Measurements from ENCODE around the gene POLR2J.

The POLR2J gene

DNA sequence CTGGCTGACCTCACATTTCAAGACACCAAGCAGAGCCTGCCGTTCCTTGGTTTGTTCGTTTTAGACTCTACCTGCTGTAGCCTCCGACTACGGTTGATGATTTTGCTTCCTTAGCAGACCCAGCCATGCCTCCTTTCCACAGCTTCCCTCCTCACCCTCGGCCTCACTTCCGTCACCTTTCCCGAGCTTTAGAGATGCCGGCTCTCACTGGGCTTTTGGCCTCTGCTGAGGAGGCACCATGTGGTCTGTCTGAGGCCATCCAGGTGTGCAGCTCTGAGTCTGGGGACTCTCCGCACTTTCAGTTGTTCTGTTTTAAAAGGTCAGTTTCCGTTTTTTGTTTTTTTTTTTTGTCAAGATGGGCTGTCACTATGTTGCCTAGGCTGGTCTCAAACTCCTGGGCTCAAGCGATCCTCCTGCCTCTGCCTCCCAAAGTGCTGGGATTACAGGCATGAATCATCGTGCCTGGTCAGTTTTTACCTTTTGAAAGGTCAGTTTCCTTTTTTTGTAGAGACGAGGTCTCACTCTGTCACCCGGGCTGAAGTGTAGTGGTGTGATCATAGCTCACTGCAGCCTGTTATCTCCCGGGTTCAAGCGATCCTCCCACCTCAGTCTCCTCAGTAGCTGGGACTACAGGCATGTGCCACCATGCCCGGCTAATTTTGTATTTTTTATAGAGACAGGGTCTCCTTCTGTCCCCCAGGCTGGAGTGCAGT lies 33.6 kb downstream of the POLR2J start:
- in situ Hi-C loops (cut with MboI; ENCODE audit: low sequenced_read_pairs): no loop called here

DNA sequence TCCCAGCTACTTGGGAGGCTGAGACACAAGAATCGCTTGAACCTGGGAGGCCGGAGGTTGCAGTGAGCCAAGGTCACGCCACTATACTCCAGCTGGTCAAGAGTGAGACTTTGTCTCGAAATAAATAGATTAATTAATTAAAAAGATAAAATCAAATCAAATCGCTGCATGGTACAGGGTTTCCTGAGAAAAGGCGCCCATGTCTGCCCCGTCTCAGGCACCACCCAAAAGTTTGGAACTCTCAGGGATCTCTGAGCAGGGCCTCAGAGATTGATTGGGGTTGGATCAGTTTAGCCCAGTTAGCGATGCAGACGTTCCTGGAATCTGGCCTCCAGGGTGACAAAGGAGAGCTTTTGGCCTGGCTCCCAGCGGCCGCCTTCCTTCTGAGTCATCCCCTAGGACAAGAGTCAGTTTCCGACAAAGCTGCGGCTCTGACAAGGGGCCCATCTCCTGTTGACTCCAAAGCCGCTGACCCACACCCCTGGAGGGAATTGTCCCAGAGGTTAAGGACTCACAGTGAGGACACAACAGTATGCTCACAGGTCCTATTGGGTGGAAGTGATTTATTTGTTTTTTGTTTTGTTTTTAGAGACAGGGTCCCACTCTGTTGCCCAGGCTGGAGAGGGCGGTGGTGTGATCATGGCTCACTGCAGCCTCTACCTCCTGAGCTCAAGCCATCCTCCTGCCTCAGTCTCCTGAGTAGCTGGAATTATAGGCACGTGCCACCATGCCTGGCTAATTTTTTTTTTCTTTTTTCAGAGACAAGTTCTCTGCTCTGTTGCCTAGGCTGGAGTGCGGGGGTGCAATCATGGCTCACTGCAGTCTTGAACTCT lies 38.5 kb downstream of the POLR2J start:
- in situ Hi-C loops (cut with MboI; ENCODE audit: low sequenced_read_pairs): no loop called here

DNA sequence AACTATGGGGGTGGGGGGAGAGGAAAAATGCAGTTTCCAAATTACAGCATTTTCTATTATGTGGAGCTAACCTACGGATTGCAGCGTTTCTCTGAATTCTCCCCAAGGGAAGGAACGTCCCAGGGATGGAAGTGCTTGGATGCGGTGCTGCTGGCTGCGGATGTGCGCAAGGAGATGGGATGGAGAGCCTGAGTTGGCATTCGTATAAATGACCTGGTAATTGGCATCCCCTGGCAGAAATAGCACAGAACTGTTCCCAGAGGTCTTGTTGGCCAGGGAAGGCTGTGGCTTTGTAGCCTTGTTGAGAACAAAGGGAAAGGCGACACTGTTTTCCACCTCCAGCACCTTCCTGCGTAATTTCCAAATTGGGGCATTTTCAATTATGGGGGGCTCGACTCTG lies 42.6 kb downstream of the POLR2J start:
- in situ Hi-C loops (cut with MboI; ENCODE audit: low sequenced_read_pairs): no loop called here

DNA sequence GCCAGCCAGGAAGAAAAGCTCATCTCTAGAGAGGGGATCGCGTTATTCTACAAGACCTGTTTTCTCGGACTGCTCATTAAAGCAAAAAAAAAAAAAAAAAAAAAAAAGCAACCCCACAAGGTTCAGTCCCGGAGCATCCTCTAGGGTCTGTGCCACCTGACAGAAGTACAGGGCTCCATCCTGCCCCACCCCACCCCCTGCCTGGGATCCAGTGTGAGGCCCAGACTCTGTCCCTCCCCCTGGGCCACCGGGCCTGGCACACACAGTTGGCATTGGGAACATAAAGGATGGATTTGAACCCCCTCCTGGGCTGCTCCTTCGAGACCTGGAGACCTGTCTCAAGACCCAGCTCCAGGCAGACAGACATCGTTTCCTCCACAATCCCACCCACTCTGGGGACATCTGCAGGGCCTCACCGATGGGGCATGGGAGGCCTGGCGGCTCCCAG lies 44.7 kb downstream of the POLR2J start:
- in situ Hi-C loops (cut with MboI; ENCODE audit: low sequenced_read_pairs): no loop called here

DNA sequence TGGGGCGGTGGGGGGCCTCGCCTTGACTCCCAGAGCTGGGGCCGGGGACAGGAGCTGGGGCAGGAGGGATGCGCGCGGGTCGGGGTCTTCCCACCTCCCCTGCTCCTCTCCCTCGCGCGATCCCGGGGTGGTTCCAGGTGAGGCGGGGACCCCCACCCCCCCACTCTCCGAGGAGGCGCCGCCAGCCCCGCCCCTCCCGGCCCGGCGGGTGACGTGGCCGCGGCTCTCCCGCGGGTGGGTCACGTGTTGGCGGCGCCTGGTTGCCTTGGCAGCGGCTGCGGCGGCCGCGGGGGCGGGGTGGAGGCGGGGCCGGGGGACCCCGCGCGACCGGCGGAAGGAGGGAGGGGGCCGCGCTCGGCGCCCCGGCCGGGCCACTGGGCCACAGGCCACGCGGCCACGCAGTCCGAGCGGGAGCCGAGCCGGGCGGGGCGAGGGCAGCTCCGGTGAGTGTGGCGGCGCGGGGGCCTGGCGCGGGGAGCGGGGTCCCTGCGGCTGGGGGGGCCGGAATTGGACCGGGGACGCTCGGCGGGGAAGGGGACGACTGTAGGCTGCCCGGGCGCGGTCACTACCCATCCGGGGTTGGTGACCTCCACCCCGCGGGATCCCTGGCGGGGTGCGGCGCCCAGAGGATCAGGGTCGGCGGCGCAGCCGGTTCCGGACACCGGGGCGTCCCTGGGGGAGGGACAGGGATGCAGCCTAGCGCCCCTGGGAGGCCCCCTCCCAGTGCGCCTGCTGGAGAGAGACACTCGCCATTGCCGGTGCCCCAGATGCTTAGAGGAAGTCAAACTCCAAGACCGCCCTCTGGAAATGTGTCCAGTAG lies 45.3 kb downstream of the POLR2J start, which contains the start of gene ORAI2:
Gene ORAI2 (plus strand): TSS at position 357 of the 820 bp plus-strand sequence. CDS start 5,382 bp downstream, outside the sequence.
- in situ Hi-C loops (cut with MboI; ENCODE audit: low sequenced_read_pairs): no loop called here

DNA sequence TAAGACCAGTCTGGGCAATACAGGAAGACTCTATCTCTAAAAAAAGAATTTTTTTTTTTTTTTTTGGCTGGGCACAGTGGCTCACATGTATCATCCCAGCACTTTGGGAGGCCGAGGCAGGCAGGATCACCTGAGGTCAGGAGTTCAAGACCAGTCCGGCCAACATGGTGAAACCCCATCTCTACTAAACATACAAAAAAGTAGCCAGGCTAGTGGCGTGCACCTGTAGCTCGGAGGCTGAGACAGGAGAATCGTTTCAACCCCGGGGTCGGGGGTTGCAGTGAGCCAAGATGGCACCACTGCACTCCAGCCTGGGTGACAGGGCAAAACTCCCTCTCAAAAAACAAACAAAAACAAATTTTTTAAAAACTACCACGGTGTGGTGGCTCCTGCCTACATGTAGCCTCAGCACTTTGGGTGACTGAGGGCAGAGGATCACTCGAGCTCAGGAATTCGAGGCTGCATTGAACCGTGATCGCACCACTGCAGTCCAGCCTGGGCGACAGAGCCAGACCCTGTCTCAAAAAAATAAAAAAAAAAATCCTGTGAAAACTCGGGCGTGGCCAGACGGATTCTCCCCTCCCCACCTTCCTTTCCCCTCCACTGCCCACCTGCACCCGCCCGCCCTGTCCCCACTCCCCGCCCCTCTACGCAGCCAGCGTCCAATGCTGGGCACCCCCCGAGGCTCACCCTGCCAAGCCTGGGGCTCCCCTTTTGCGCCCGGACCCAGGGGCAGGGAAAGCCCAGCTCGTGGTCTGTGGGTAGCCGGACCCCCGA lies 46.1 kb downstream of the POLR2J start:
- in situ Hi-C loops (cut with MboI; ENCODE audit: low sequenced_read_pairs): no loop called here

DNA sequence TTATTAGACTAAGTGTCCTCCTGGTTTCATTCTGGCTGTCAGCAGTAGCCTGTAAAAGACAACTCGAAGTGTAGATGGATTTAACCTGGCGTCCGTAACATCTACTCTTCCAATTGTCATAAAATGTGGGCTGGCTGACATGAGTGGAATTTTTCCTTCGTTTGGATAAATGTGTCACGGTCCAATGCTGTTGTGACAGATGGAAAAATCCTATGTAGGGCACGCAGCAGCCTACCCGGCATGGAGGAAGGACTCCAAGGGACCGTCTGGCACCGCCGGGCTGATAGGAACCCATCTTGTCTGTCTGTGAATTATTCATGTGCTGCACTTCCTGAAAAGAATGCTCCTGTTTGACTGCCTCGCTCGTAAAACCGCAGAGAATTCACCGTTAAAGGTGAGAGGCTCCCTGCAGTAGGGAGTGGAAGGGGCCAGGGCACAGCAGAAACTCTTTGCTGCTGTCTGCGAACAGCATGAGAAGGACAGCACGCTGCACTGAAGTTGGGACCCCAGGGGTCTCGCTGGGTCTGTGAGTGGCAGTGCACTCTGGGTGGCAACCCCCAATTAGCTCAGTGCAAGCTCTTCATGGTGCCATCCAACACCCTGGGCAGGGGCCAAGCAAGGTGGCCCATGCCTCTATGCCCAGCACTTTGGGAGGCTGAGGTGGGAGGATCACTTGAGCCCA lies 47.0 kb downstream of the POLR2J start:
- in situ Hi-C loops (cut with MboI; ENCODE audit: low sequenced_read_pairs): no loop called here

DNA sequence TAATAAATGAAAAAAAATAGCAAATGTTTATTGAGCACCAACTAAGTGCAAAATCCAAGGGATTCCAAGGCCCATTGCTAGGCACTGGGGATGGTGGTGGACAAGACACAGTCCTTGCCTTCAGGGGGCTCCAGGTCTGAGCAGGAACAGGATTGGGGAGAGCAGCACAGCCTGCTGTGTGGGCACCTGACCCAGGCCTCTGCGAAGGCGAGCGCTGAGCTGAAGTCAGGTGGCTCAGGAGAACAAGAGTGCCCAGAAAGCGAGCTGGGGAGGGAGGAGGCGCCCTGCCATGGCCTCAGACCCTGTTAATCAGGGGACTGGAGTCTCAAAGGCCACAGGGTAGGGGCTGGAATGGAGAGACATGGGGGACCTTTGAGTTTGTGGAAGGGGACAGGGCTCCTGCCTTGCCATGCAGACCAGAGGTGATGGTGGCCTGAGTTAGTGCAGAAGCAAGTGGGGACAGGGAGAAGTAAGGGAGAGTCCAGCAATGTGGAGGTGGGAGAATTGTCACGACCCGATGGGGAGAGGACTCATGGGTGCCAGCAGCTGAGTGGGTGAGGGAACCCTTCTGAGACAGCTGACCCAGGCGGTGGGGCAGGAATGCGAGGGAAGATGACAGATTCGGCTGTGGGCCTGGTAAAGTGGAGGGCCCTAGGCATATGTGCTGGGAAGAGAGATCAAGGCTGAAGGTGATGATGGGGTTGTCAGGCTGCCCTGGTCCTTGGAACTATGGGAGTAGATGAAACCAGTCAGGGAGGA lies 49.4 kb downstream of the POLR2J start:
- in situ Hi-C loops (cut with MboI; ENCODE audit: low sequenced_read_pairs): no loop called here

DNA sequence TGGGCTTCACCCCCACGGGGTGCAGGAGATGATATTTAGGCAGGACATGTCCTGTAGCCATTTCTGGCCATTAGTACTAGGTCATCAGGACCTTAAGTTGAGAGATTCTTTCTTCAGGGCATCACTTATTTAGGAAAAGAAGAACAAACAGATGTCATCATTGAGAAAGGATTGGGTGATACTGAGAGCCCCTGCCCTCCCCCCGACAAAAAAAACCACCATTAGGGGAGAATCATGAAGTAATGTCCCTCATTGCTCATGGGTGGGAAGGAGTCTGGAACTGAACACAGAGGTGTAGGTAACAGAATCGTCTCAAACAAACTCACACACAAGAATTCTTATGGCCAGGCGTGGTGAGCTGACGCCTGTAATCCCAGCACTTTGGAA lies 51.7 kb downstream of the POLR2J start:
- in situ Hi-C loops (cut with MboI; ENCODE audit: low sequenced_read_pairs): no loop called here

DNA sequence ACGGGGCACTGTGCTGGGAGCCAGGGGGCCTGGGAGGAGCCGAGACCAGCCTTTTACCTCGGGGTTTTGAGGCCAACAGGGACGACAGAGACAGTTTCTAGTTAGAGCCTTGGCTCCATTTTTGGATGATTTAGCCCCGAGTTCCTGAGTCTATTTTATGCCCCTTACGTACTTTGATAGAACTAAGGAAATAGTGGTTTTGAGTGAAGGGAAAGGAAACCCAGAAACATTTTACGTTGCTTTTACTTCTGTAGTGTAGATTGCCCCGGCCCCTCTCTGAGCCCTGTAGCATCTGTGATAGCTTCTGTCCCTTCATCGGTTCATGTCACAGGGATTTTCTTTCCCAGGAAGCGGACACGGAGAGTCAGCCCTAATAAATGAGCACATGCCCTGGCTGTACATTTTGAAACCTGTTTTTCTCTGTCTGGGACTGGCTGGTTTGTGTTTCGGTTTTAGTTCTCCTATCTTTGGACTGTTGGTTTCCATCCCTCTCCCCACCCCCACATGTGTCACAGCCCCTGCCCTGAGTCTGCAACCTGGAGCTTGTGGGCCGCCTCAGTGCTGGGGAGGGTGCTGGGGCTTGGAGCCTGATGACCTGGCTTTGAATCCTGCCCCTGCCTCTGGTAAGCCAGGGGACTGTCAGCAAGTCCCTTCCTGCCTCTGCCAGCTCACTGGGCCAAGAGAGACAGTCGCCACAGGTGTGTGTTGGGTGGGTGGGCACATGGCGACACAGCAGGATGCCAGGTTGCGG lies 52.3 kb downstream of the POLR2J start:
- in situ Hi-C loops (cut with MboI; ENCODE audit: low sequenced_read_pairs): no loop called here

DNA sequence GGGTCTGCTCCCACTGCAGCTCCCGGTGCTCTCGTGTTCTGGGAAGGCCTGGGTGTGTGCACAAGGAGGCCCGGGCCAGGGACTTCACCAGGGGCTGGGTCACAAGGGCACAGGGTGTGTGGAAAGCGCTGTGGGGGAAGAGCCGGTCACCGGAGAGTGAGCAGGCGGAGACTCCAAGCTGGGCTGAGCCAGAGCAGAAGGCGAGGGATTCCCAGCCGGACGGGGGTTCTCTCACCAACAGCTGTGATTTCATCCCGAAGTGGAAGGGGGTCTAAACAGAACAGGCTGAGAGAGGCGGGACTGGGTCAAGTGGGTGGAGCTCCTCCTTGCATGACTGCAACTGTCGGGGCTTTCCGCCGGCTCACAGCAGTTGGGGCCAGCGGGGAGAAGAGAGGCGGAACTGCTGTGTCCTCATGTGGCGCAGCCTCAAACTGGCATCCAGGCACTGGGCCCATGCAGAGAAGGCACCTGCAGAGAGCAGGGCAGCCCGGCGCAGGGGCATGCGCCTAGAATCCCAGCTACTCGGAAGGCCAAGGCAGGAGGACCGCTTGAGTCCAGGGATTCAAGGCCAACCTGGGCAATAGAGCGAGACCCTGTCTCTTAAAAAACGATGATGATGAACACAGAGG lies 53.0 kb downstream of the POLR2J start:
- in situ Hi-C loops (cut with MboI; ENCODE audit: low sequenced_read_pairs): no loop called here

DNA sequence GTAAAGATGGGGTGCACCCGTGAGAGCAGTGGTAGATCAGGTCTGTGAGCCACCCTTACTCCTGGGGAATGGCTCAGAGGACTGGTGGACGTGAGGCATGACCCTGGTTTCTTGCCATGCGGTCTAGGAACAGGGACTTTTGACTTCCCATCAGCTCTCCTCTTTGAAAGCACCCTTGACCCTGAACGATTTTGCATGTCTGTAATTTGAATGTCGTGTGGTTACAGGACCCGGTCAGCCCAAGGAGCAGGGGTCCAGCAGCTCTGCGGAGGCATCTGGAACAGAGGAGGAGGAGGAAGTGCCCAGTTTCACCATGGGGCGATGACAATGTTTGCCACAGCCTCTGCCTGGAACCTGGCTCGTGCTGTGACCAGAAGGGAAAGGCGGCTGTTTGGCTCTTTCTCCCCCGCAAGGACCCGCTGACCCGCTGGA lies 53.9 kb downstream of the POLR2J start:
- in situ Hi-C loops (cut with MboI; ENCODE audit: low sequenced_read_pairs): no loop called here

DNA sequence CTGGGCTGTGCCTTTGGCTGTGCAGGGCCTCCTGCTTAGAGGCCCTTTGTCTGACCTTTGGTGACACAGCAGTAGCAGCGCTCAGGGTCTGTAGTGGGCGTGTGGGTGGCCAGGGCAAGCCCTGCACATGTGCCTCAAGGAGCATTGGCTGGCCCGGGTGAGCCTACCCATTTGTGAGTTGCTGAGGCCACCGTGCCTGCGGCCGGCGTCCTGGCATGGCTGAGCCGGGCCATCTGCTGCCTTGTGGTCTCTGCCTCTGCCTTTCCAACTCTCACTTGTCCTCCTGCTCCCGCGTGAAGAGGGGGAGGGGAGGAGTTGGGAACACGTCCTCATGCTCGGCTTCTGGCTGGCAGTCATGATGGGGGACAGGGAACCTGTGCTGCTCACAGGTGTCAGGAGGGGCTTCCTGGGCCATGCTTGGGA lies 54.6 kb downstream of the POLR2J start:
- in situ Hi-C loops (cut with MboI; ENCODE audit: low sequenced_read_pairs): no loop called here
